Astrocyte of the spinal cord (primary cell): ENCODE measurements around the gene SNAI3.
A peak's percentile ranks its signal among the peaks of the same experiment; 100 is the strongest.

Source experiments
- DNase-seq: peaks from one replicate; pipeline ENCODE4 v3.0.0; 2011; ENCODE audit warnings: low read depth, low spot score
- H3K4me3 ChIP-seq: 2 replicates; pipeline ENCODE4 v1.5.1; 2011; ENCODE audit warnings: low read depth, mild to moderate bottlenecking, low read length, moderate library complexity
- CTCF ChIP-seq: IDR thresholded peaks from 2 replicates; pipeline ENCODE4 v1.5.1; 2012; ENCODE audit warnings: low read depth, mild to moderate bottlenecking, low read length, inconsistent platforms
- in situ Hi-C: cut with HindIII; loops from 2 replicates; pipeline ENCODE4 v1.10.0; 2017; ENCODE audit warnings: low sequenced_read_pairs

Gene SNAI3

GRCh38 chr16:88685156-88686061 lies 898 bp downstream of the SNAI3 start:
- H3K4me3 ChIP-seq: peak overlapping the region; percentile 44
- TF ChIP-seq CTCF: peak; percentile 74
- DNase-seq: peak; percentile 34
- in situ Hi-C loops: no loop called here

- in situ Hi-C loops: no loop called here
- H3K4me3 ChIP-seq: no peak overlapping the region
- no peak for DNase-seq
- no peak for TF ChIP-seq CTCF
Measured at GRCh38 chr16:88684569-88685155, 1.6 kb downstream of the SNAI3 start.

- TF ChIP-seq CTCF: no peak
Measured at GRCh38 chr16:88681709-88682451, 4.4 kb downstream of the SNAI3 start.

GRCh38 chr16:88681084-88681680 lies 5.1 kb downstream of the SNAI3 start:
- DNase-seq: no peak
- in situ Hi-C loops: no loop called here
- peak; percentile 38 for TF ChIP-seq CTCF
- no peak overlapping the region for H3K4me3 ChIP-seq

More at GRCh38 chr16:88681709-88682451, 4.4 kb downstream of the SNAI3 start:
- no peak overlapping the region for H3K4me3 ChIP-seq
- in situ Hi-C loops: no loop called here
- no peak for DNase-seq

GRCh38 chr16:88680554-88681083 lies 5.7 kb downstream of the SNAI3 start:
- TF ChIP-seq CTCF: no peak
- H3K4me3 ChIP-seq: no peak overlapping the region
- no peak for DNase-seq
- in situ Hi-C loops: no loop called here
